ENCODE data around the gene DFFA.
"Not testable (repeated sequence)": the region's sequence is repeated elsewhere in the genome, so short reads cannot be mapped to it uniquely, and the experiment has no call there.

DFFA gene

DNA sequence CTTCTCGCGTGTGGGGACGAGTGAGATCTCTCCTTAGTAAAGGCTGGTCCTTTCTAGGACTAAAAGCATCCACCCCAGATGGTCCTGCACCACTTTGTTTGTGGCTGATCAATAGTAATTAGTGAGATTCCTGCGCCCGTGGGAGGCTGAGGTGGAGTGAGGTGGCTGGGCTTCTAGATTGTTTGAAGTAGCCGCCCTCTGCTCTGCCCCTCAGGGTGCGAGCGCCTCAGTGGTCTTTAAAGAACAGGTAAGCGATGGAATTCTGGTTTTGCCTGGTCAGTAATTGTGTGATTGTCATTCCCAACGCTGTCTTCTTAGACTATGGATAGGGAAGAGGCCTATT, 23.1 kb upstream of the DFFA start:
- peak overlapping the region; percentile 83 to 92 for H3K4me3 Mint-ChIP-seq
- no peaks in the 10 kb centered on the region for H3K9me3 Mint-ChIP-seq
- peaks cover 38 to 43% of the 10 kb centered on the region in 2 donors for H3K4me1 Mint-ChIP-seq (ENCODE audit: low read depth in 2 of 2)
- no peaks in the 10 kb centered on the region for H3K27me3 Mint-ChIP-seq
- no peak for DNase-seq
- no peak for ATAC-seq (replicated peaks)
- H3K36me3 Mint-ChIP-seq (ENCODE audit: insufficient read depth), result peaks cover 22% of the 10 kb centered on the region
- peak overlapping the region; percentile 90 to 95 for H3K27ac Mint-ChIP-seq

- H3K27ac Mint-ChIP-seq, result peak overlapping the region; percentile 90 to 95
- no peaks in the 10 kb centered on the region for H3K9me3 Mint-ChIP-seq
- ATAC-seq (replicated peaks) (peak; percentile 74), DNase-seq (peak; percentile 77 to 86 (median 78))
- H3K4me3 Mint-ChIP-seq, result peak overlapping the region; percentile 83 to 92
- peaks cover 21% of the 10 kb centered on the region for H3K36me3 Mint-ChIP-seq (ENCODE audit: insufficient read depth)
- no peaks in the 10 kb centered on the region for H3K27me3 Mint-ChIP-seq
- peaks cover 38 to 44% of the 10 kb centered on the region in 2 donors for H3K4me1 Mint-ChIP-seq (ENCODE audit: low read depth in 2 of 2)
Measured at GRCh38 chr1:10494754-10495474, 22.6 kb upstream of the DFFA start.

DNA sequence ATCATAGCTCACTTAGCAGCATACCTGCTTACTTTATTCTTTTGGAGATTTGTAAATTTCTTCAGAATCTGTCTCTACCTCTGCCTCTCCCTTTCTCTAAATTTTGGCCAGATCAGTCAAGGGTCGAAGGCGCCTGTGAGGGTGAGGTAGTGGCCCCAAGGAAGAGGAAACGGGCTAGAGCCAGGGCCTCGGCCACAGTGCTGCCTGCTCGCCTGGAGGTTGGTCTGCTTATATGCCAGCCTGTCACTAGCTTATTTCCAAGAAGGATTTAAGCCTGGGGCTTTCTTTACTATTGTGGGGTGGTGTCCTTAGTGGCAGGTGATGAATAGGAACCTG, 22.1 kb upstream of the DFFA start:
- Mint-ChIP-seq H3K4me3 (peak overlapping the region; percentile 83 to 92), H3K4me1 (ENCODE audit: low read depth in 2 of 2) (peaks cover 38 to 48% of the 10 kb centered on the region in 2 donors), H3K27ac (peak overlapping the region; percentile 90 to 95), H3K9me3 (no peaks in the 10 kb centered on the region), H3K36me3 (ENCODE audit: insufficient read depth) (peaks cover 25% of the 10 kb centered on the region), H3K27me3 (no peaks in the 10 kb centered on the region)
- no peak for ATAC-seq (replicated peaks)
- no peak for DNase-seq

DNA sequence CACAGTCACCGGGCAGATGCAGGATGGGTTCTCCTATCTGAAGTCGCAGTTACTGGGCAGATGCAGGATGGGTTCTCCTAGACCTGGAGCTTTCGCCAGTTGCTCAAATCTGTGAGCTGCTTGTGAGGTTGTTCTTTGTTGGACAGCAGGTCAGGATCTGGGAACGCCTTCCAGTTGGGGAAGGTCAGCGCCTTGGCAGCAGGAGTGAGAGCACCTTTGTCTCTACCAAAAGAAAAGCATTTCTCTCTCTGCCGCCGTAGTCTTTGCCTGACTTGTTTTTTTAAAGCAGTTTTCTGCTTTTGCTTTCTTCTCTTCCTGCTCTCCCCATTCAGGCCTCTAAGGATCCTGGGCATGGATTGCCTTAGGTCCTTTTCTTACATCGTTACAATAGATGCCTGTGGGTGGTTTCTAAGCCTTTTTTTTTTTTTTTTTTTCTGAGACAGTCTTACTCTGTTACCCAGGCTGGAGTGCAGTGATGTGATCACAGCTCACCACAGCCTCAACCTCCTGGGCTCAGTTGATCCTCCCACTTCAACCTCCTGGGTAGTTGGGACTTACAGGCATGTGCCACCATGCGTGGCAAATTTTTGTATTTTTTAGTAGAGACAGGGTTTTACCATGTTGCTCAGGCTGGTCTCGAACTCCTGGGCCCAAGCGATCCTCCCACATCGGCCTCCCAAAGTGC, 18.1 kb upstream of the DFFA start:
- Mint-ChIP-seq H3K27me3 (no peaks in the 10 kb centered on the region), H3K4me1 (ENCODE audit: low read depth in 2 of 2) (peaks cover 16 to 20% of the 10 kb centered on the region in 2 donors), H3K36me3 (ENCODE audit: insufficient read depth) (peaks cover 18% of the 10 kb centered on the region), H3K27ac (no peak overlapping the region), H3K4me3 (no peak overlapping the region), H3K9me3 (no peaks in the 10 kb centered on the region)
- no peak for ATAC-seq (replicated peaks)
- DNase-seq, result no peak

- Mint-ChIP-seq H3K27ac (peak overlapping the region in 1 of 2 donors; percentile 14), H3K9me3 (no peaks in the 10 kb centered on the region), H3K27me3 (no peaks in the 10 kb centered on the region), H3K36me3 (ENCODE audit: insufficient read depth) (peaks cover 18% of the 10 kb centered on the region), H3K4me3 (no peak overlapping the region), H3K4me1 (ENCODE audit: low read depth in 2 of 2) (peaks cover 9 to 17% of the 10 kb centered on the region in 2 donors)
- ATAC-seq (replicated peaks), result no peak
- DNase-seq, result no peak
Measured at GRCh38 chr1:10489291-10490055, 17.1 kb upstream of the DFFA start.

DNA sequence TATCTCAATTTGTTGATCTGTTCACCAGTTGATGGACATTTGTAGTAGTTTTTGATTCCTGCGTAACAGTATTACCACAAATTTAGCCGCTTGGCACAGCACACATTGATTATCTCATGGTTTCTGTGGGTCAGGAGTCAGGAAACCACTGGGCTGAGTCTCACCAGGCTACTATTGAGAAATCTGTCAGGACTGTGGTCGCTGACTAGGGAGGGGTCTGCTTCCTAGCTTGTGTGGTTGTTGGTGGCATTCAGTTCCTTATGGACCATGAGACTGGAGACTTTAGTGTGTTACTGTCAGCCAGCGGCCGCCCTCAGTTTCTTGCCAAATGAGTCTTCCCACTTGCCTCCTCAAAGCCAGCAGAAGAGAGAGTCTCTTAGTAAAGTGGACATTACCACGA, 12.2 kb upstream of the DFFA start:
- Mint-ChIP-seq H3K27ac (no peak overlapping the region), H3K4me1 (ENCODE audit: low read depth in 2 of 2) (peaks cover 4 to 14% of the 10 kb centered on the region in 2 donors), H3K4me3 (no peak overlapping the region), H3K36me3 (ENCODE audit: insufficient read depth) (peaks cover 24% of the 10 kb centered on the region), H3K27me3 (no peaks in the 10 kb centered on the region), H3K9me3 (no peaks in the 10 kb centered on the region)
- ATAC-seq (replicated peaks) (no peak), DNase-seq (no peak)

GRCh38 chr1:10480614-10481013, 8.3 kb upstream of the DFFA start:
- no peak overlapping the region for H3K4me3 Mint-ChIP-seq
- no peaks in the 10 kb centered on the region for H3K9me3 Mint-ChIP-seq
- peaks cover 16% of the 10 kb centered on the region for H3K36me3 Mint-ChIP-seq (ENCODE audit: insufficient read depth)
- H3K4me1 Mint-ChIP-seq (ENCODE audit: low read depth in 2 of 2), result peaks cover 18 to 28% of the 10 kb centered on the region in 2 donors
- DNase-seq (no peak), ATAC-seq (replicated peaks) (no peak)
- H3K27ac Mint-ChIP-seq, result no peak overlapping the region
- no peaks in the 10 kb centered on the region for H3K27me3 Mint-ChIP-seq

DNA sequence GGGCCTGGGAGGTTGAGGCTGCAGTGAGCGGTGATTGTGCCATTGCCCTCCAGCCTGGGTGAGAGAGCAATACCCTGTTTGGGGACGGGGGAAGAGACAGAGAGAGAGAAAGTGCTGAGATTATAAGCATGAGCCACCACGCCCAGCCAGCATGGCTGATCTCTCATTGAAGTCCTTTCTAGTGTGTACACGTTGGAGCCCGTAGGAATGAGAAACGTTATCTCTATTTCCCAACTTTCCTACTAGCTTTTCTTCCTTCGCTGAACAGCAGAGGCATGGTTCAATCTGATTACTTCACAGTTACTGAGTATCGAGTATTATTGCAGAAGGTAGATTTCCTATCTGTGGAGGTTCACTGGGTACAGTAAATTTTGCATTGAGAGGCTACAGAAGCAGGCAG, 7.0 kb upstream of the DFFA start:
- DNase-seq (no peak), ATAC-seq (replicated peaks) (no peak)
- no peaks in the 10 kb centered on the region for H3K9me3 Mint-ChIP-seq
- no peak overlapping the region for H3K4me3 Mint-ChIP-seq
- peaks cover 24% of the 10 kb centered on the region for H3K36me3 Mint-ChIP-seq (ENCODE audit: insufficient read depth)
- H3K4me1 Mint-ChIP-seq (ENCODE audit: low read depth in 2 of 2), result peaks cover 22 to 30% of the 10 kb centered on the region in 2 donors
- H3K27me3 Mint-ChIP-seq, result no peaks in the 10 kb centered on the region
- no peak overlapping the region for H3K27ac Mint-ChIP-seq

DNA sequence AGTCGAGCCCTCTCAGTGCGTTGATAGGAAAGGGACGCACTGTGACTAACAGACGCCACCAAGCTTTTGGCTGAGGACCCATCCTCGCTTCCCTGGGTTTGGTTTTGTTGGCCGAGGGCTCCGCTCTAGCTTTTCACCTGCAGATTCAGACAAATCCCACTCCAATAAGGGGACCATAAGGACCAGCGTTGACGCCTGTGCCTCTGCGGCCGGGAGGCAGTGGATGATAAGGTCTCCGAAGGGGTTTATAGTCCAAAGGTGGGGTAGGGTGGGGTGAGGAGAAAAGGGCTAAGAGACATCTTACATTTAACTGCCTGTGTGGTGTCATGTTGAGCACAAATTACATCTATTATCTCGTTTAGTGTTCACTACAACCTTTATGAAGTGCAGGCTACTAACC, 3.2 kb upstream of the DFFA start:
- peak overlapping the region; percentile 91 to 94 for H3K27ac Mint-ChIP-seq
- ATAC-seq (replicated peaks) (no peak), DNase-seq (no peak)
- H3K9me3 Mint-ChIP-seq, result no peaks in the 10 kb centered on the region
- H3K27me3 Mint-ChIP-seq, result no peaks in the 10 kb centered on the region
- H3K36me3 Mint-ChIP-seq (ENCODE audit: insufficient read depth), result peaks cover 17% of the 10 kb centered on the region
- peak overlapping the region; percentile 97 to 98 for H3K4me3 Mint-ChIP-seq
- H3K4me1 Mint-ChIP-seq (ENCODE audit: low read depth in 2 of 2), result peaks cover 30 to 48% of the 10 kb centered on the region in 2 donors

- peaks cover 30 to 48% of the 10 kb centered on the region in 2 donors for H3K4me1 Mint-ChIP-seq (ENCODE audit: low read depth in 2 of 2)
- H3K27me3 Mint-ChIP-seq, result no peaks in the 10 kb centered on the region
- peak; percentile 77 to 80 (median 77) for DNase-seq
- peak; percentile 82 for ATAC-seq (replicated peaks)
- H3K9me3 Mint-ChIP-seq, result no peaks in the 10 kb centered on the region
- peak within 1 kb of the TSS; percentile 97 to 98 for H3K4me3 Mint-ChIP-seq
- peaks cover 15% of the 10 kb centered on the region for H3K36me3 Mint-ChIP-seq (ENCODE audit: insufficient read depth)
- peak within 1 kb of the TSS; percentile 91 to 94 for H3K27ac Mint-ChIP-seq
Measured at GRCh38 chr1:10474613-10475507, 2.5 kb upstream of the DFFA start, which contains the start of gene PEX14. Gene PEX14 (plus strand): TSS chr1:10474950. CDS start chr1:10474967, 17 bp downstream.

- DNase-seq; ATAC-seq (replicated peaks); H3K27me3 Mint-ChIP-seq; H3K9me3 Mint-ChIP-seq: not testable (repeated sequence)
- Mint-ChIP-seq H3K27ac (peak overlapping the region; percentile 91 to 94), H3K36me3 (ENCODE audit: insufficient read depth) (peaks cover 21% of the 10 kb centered on the region), H3K4me1 (ENCODE audit: low read depth in 2 of 2) (peaks cover 30 to 44% of the 10 kb centered on the region in 2 donors), H3K4me3 (peak overlapping the region; percentile 97 to 98)
Measured at GRCh38 chr1:10474309-10474612, 1.9 kb upstream of the DFFA start.

- H3K4me1 Mint-ChIP-seq (ENCODE audit: low read depth in 2 of 2), result peaks cover 28 to 44% of the 10 kb centered on the region in 2 donors
- peaks cover 30% of the 10 kb centered on the region for H3K36me3 Mint-ChIP-seq (ENCODE audit: insufficient read depth)
- H3K9me3 Mint-ChIP-seq, result no peaks in the 10 kb centered on the region
Measured at GRCh38 chr1:10473145-10473765, 926 bp upstream of the DFFA start.

More at GRCh38 chr1:10473145-10473765, 926 bp upstream of the DFFA start:
- Mint-ChIP-seq H3K27me3 (no peaks in the 10 kb centered on the region), H3K27ac (no peak overlapping the region), H3K4me3 (peak overlapping the region; percentile 40 to 99)
- no peak for DNase-seq
- ATAC-seq (replicated peaks), result no peak
